Osteoblast (primary cell): ENCODE measurements around the gene GTSE1. TPM values are rescaled to one million over a fixed set of nuclear protein-coding genes. Genes with fewer than 3 reads are reported as not detected.

ENCODE experiments used
- DNase-seq: peaks from one replicate; pipeline ENCODE4 v3.0.0; 2011; ENCODE audit warnings: low spot score, mixed read lengths; ENCODE audit not compliant: insufficient read length; ENCODE audit errors: missing footprints
- H2AFZ ChIP-seq: 2 replicates; pipeline ENCODE4 v1.6.0; 2011; ENCODE audit warnings: mild to moderate bottlenecking, low read length
- H3K27ac ChIP-seq: 2 replicates; pipeline ENCODE4 v1.5.1; 2011; ENCODE audit warnings: mild to moderate bottlenecking, low read depth, low read length, moderate library complexity
- H3K27me3 ChIP-seq: 2 replicates; pipeline ENCODE4 v1.6.0; 2012; ENCODE audit warnings: mild to moderate bottlenecking, control low read depth, inconsistent platforms, low read length, moderate library complexity; ENCODE audit not compliant: insufficient read depth
- H3K36me3 ChIP-seq: 2 replicates; pipeline ENCODE4 v1.5.1; 2011; ENCODE audit warnings: mild to moderate bottlenecking, low read length, control low read depth, moderate library complexity; ENCODE audit not compliant: insufficient read depth
- H3K4me1 ChIP-seq: 2 replicates; pipeline ENCODE4 v1.5.1; 2011; ENCODE audit warnings: mild to moderate bottlenecking, low read length, control low read depth, moderate library complexity; ENCODE audit not compliant: insufficient read depth
- H3K4me2 ChIP-seq: 2 replicates; pipeline ENCODE4 v1.6.0; 2011; ENCODE audit warnings: mild to moderate bottlenecking, low read length; ENCODE audit not compliant: insufficient read depth
- H3K4me3 ChIP-seq: fragments of 200-600 bp; sonication (generic); 3 replicates; pipeline ENCODE4 v1.5.1; 2012; ENCODE audit warnings: mild to moderate bottlenecking, low read length, inconsistent platforms; ENCODE audit not compliant: insufficient read depth
- H3K79me2 ChIP-seq: 2 replicates; pipeline ENCODE4 v1.6.0; 2012; ENCODE audit warnings: mild to moderate bottlenecking, low read length, control low read depth, inconsistent platforms; ENCODE audit not compliant: insufficient read depth
- H3K9me3 ChIP-seq: 2 replicates; pipeline ENCODE4 v1.5.1; 2011; ENCODE audit warnings: low read depth, low read length, control low read depth
- H4K20me1 ChIP-seq: 2 replicates; pipeline ENCODE4 v1.6.0; 2012; ENCODE audit warnings: mild to moderate bottlenecking, low read length, control low read depth; ENCODE audit not compliant: insufficient read depth
- CTCF ChIP-seq: IDR thresholded peaks from 2 replicates; pipeline ENCODE4 v1.5.1; 2011; ENCODE audit warnings: mild to moderate bottlenecking, low read depth, low read length, moderate library complexity; ENCODE audit errors: extremely low read depth
- total RNA-seq: library from RNA; depleted of rRNA; stranded (reverse); fragments of >200 nt; gene quantifications from 2 replicates; pipeline ENCODE4 v1.2.3, GENCODE V29; 2012

Gene GTSE1
- total RNA-seq, 1 donor, result 1.8 TPM

GRCh38 chr22:46250783-46251125 lies 45.9 kb upstream of the GTSE1 start:
- peak overlapping the region; percentile 76 for H2AFZ ChIP-seq
- H3K27ac ChIP-seq, result peak overlapping the region; percentile 56
- H3K4me1 ChIP-seq, result peaks cover 9% of the 10 kb centered on the region
- peak overlapping the region; percentile 87 for H3K4me3 ChIP-seq
- H3K79me2 ChIP-seq, result peaks cover 6% of the 10 kb centered on the region
- H3K36me3 ChIP-seq, result no peaks in the 10 kb centered on the region
- no peaks in the 10 kb centered on the region for H4K20me1 ChIP-seq
- DNase-seq, result no peak
- no peaks in the 10 kb centered on the region for H3K27me3 ChIP-seq
- TF ChIP-seq CTCF, result no peak
- peaks cover 2% of the 10 kb centered on the region for H3K9me3 ChIP-seq
- H3K4me2 ChIP-seq, result peak overlapping the region; percentile 95

- DNase-seq, result no peak
- Histone ChIP-seq H4K20me1 (no peaks in the 10 kb centered on the region), H3K4me1 (peaks cover 9% of the 10 kb centered on the region), H3K4me3 (peak overlapping the region; percentile 87), H3K27ac (no peak overlapping the region), H3K9me3 (peaks cover 2% of the 10 kb centered on the region), H2AFZ (peak overlapping the region; percentile 76), H3K36me3 (no peaks in the 10 kb centered on the region), H3K4me2 (peak overlapping the region; percentile 95), H3K79me2 (peaks cover 6% of the 10 kb centered on the region), H3K27me3 (no peaks in the 10 kb centered on the region)
- no peak for TF ChIP-seq CTCF
These were observed 45.4 kb upstream of the GTSE1 start for GRCh38 chr22:46251266-46251665.

GRCh38 chr22:46251816-46252380 lies 44.8 kb upstream of the GTSE1 start:
- Histone ChIP-seq H3K27ac (no peak overlapping the region), H4K20me1 (no peaks in the 10 kb centered on the region), H3K4me1 (peaks cover 9% of the 10 kb centered on the region), H3K27me3 (no peaks in the 10 kb centered on the region), H2AFZ (no peak overlapping the region), H3K4me3 (no peak overlapping the region), H3K9me3 (peaks cover 2% of the 10 kb centered on the region), H3K36me3 (no peaks in the 10 kb centered on the region), H3K4me2 (peak overlapping the region; percentile 95), H3K79me2 (peaks cover 6% of the 10 kb centered on the region)
- no peak for DNase-seq
- TF ChIP-seq CTCF, result no peak

GRCh38 chr22:46256358-46256958 lies 40.2 kb upstream of the GTSE1 start:
- Histone ChIP-seq H4K20me1 (no peaks in the 10 kb centered on the region), H3K4me3 (no peak overlapping the region), H2AFZ (no peak overlapping the region), H3K36me3 (no peaks in the 10 kb centered on the region), H3K4me2 (no peak overlapping the region), H3K4me1 (no peaks in the 10 kb centered on the region), H3K79me2 (no peaks in the 10 kb centered on the region), H3K27me3 (peaks cover 9% of the 10 kb centered on the region), H3K9me3 (peaks cover 2% of the 10 kb centered on the region), H3K27ac (no peak overlapping the region)
- DNase-seq, result peak; percentile 65
- TF ChIP-seq CTCF, result no peak
